Measurements from ENCODE around the gene NEDD1.

DNA sequence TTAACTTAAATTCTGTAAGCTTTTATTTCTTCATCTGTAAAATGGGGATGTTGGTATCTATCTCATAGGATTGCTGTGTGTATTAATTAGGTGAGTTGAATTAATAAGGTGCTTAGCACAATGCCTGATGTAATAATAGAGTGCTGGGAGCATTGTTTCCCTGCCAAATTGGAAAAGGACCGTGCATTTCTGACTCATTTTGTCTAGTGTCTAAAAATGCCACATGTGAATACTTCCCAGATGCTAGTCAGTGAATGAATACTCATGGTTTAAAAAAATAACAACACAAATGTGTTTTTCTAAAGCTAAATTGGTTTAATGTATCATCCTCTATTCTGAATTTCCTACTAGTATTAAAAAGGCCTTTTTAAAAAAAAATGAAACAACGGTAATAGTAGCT lies 45.4 kb upstream of the NEDD1 start:
- TF ChIP-seq, protein P1, sequence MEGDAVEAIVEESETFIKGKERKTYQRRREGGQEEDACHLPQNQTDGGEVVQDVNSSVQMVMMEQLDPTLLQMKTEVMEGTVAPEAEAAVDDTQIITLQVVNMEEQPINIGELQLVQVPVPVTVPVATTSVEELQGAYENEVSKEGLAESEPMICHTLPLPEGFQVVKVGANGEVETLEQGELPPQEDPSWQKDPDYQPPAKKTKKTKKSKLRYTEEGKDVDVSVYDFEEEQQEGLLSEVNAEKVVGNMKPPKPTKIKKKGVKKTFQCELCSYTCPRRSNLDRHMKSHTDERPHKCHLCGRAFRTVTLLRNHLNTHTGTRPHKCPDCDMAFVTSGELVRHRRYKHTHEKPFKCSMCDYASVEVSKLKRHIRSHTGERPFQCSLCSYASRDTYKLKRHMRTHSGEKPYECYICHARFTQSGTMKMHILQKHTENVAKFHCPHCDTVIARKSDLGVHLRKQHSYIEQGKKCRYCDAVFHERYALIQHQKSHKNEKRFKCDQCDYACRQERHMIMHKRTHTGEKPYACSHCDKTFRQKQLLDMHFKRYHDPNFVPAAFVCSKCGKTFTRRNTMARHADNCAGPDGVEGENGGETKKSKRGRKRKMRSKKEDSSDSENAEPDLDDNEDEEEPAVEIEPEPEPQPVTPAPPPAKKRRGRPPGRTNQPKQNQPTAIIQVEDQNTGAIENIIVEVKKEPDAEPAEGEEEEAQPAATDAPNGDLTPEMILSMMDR (IDR thresholded peaks at IDR 0.05) = no peak
- TF ChIP-seq ZFX (IDR thresholded peaks at IDR 0.05; ENCODE audit: borderline replicate concordance) = no peak

Measured in 22Rv1 (cell line).